ENCODE data around the gene TRIM29.

GRCh38 chr11:120129570-120129969 is 8.3 kb downstream of the TRIM29 start:
- TF ChIP-seq, protein P1, sequence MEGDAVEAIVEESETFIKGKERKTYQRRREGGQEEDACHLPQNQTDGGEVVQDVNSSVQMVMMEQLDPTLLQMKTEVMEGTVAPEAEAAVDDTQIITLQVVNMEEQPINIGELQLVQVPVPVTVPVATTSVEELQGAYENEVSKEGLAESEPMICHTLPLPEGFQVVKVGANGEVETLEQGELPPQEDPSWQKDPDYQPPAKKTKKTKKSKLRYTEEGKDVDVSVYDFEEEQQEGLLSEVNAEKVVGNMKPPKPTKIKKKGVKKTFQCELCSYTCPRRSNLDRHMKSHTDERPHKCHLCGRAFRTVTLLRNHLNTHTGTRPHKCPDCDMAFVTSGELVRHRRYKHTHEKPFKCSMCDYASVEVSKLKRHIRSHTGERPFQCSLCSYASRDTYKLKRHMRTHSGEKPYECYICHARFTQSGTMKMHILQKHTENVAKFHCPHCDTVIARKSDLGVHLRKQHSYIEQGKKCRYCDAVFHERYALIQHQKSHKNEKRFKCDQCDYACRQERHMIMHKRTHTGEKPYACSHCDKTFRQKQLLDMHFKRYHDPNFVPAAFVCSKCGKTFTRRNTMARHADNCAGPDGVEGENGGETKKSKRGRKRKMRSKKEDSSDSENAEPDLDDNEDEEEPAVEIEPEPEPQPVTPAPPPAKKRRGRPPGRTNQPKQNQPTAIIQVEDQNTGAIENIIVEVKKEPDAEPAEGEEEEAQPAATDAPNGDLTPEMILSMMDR (conservative IDR thresholded peaks at IDR 0.05; ENCODE audit: low read depth, low read length) = no peak
- TF ChIP-seq EZH2phosphoT487 (IDR thresholded peaks at IDR 0.05; ENCODE audit: borderline replicate concordance, low read length) (no peak), EZH2 (IDR thresholded peaks at IDR 0.05; ENCODE audit: low read length, unreplicated experiment) (no peak)

Measured in PC-3 (cell line).